T-cell (primary cell): ENCODE results near the gene MAPK8IP3. TPM values are rescaled to one million over a fixed set of nuclear protein-coding genes. Genes with fewer than 3 reads are reported as not detected.

Source experiments
- ATAC-seq, 4 experiments: fragments of 200-7000 bp in 3 of 4; fragments of 150-1000 bp in 1 of 4; cut with Tn5 transposase; replicated peaks in 1 of 4; 1 replicate in 3 of 4; 2 replicates in 1 of 4; pipeline ENCODE4 v1.10.0; 2021; ENCODE audit warnings: moderate library complexity in 3 of 4, mild to moderate bottlenecking in 2 of 4, moderate number of reproducible peaks in 1 of 4
- CTCF ChIA-PET, 2 donors: fragments of 300-600 bp; sonication (Branson Sonifier 250); formaldehyde crosslinking; loops; one replicate each; lab custom pipeline; 2022; ENCODE audit warnings: antibody characterized with exemption in 2 of 2; lab: Charles Lee
- POLR2A ChIA-PET, 2 donors: fragments of 300-600 bp; sonication (Branson Sonifier 250); formaldehyde crosslinking; loops; one replicate each; lab custom pipeline; 2022; ENCODE audit warnings: antibody characterized with exemption in 2 of 2; lab: Charles Lee
- DNase-seq, 35 experiments: peaks; one replicate each; pipeline versions ENCODE4 v3.0.0 to v3.0.0-alpha.2; 2013 to 2023
- H3K27ac ChIP-seq: one replicate; pipeline ENCODE4 v1.5.1; 2013; ENCODE audit warnings: low read length
- H3K27me3 ChIP-seq, 2 experiments: replicated peaks in 1 of 2; 1 replicate in 1 of 2; 2 replicates in 1 of 2; pipeline versions ENCODE4 v1.6.1 to v1.7.0; 2013; ENCODE audit warnings: low read length in 1 of 2, mixed read lengths in 1 of 2; ENCODE audit not compliant: control insufficient read depth in 2 of 2, insufficient read depth in 2 of 2; ENCODE audit errors: extremely low read depth in 1 of 2
- H3K36me3 ChIP-seq, 2 donors: 1 replicate in 1 of 2; 2 replicates in 1 of 2; pipeline versions ENCODE4 v1.6.1 to v1.7.0; 2013; ENCODE audit warnings: low read length in 1 of 2; ENCODE audit not compliant: control insufficient read depth in 2 of 2, insufficient read depth in 1 of 2; ENCODE audit errors: extremely low read depth in 1 of 2
- H3K4me1 ChIP-seq, 2 experiments: 1 replicate in 1 of 2; 2 replicates in 1 of 2; pipeline versions ENCODE4 v1.6.1 to v1.7.0; 2013; ENCODE audit warnings: low read length in 2 of 2, mixed read lengths in 1 of 2; ENCODE audit not compliant: insufficient read depth in 2 of 2, control insufficient read depth in 1 of 2; ENCODE audit errors: extremely low read depth in 1 of 2
- H3K4me3 ChIP-seq, 2 donors: 1 replicate in 1 of 2; 2 replicates in 1 of 2; pipeline versions ENCODE4 v1.5.1 to v1.7.0; 2013; ENCODE audit warnings: mild to moderate bottlenecking in 2 of 2, low read length in 1 of 2, moderate library complexity in 1 of 2; ENCODE audit not compliant: control insufficient read depth in 1 of 2; ENCODE audit errors: extremely low read depth in 1 of 2
- H3K9me3 ChIP-seq: 2 replicates; pipeline ENCODE4 v1.7.0; 2013
- H3K27ac Mint-ChIP-seq, 2 donors: one replicate each; pipeline ENCODE4 v1.8.0; 2020 to 2021; ENCODE audit warnings: mild to moderate bottlenecking in 2 of 2, mixed read lengths in 2 of 2
- H3K27me3 Mint-ChIP-seq, 2 donors: one replicate each; pipeline ENCODE4 v1.8.0; 2021 to 2022; ENCODE audit warnings: mixed read lengths in 2 of 2
- H3K36me3 Mint-ChIP-seq: one replicate; pipeline ENCODE4 v1.8.0; 2021; ENCODE audit warnings: mixed read lengths
- H3K4me1 Mint-ChIP-seq, 3 donors: one replicate each; pipeline ENCODE4 v1.8.0; 2020 to 2022; ENCODE audit warnings: mixed read lengths in 3 of 3, mild to moderate bottlenecking in 1 of 3
- H3K4me3 Mint-ChIP-seq, 3 donors: one replicate each; pipeline ENCODE4 v1.8.0; 2020 to 2022; ENCODE audit warnings: mild to moderate bottlenecking in 3 of 3, mixed read lengths in 3 of 3, moderate library complexity in 3 of 3
- H3K9me3 Mint-ChIP-seq, 3 donors: one replicate each; pipeline ENCODE4 v1.8.0; 2020 to 2022; ENCODE audit warnings: mixed read lengths in 3 of 3
- WGBS: methylation state at CpG from one replicate; pipeline ENCODE4 v1.1.5; 2013; ENCODE audit warnings: missing lambda C conversion rate; ENCODE audit not compliant: insufficient coverage; 5-methylcytosine and 5-hydroxymethylcytosine counted together
- total RNA-seq, 35 experiments: library from RNA in 6 of 35; stranded (reverse) in 6 of 35; fragments of 120-200 nt in 1 of 35; gene quantifications; one replicate each; pipeline versions ENCODE4 v1.2.1 to v1.2.4 and lab custom pipeline; 2013 to 2026

MAPK8IP3 gene
- total RNA-seq, 5 donors from 2014 or later (not counting 1 experiment from before 2014, with no cell fraction given): 216 to 309 (median 290) TPM

DNA sequence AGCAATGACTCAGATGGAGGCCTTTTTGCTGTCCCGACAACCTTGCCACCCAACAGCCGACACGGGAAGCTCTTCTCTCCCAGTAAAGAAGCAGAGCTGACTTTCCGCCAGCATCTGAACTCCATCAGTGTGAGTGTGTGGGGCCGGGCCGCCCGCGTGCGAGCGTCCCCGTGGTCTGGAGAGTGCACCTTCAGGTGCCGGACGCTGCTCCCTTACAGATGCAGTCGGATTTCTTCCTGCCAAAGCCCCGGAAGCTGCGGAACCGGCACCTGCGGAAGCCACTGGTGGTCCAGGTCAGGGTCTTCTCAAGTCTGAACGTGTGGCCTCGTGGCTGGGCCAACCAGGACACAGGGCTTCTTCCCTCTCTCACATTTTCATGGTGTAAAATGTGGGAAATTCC lies 43.5 kb upstream of the MAPK8IP3 start:
- no peak for ATAC-seq
- ChIA-PET CTCF (no interaction called here), POLR2A (no interaction called here)
- no peaks in the 10 kb centered on the region for H3K4me1 ChIP-seq
- no peaks in the 10 kb centered on the region for H3K9me3 ChIP-seq
- Mint-ChIP-seq H3K4me3 (no peak overlapping the region), H3K27ac (no peak overlapping the region), H3K27me3 (no peaks in the 10 kb centered on the region), H3K36me3 (peaks cover 29% of the 10 kb centered on the region), H3K4me1 (no peaks in the 10 kb centered on the region), H3K9me3 (no peaks in the 10 kb centered on the region)
- H3K36me3 ChIP-seq: peaks cover 25 to 67% of the 10 kb centered on the region in 2 donors
- 95% methylated on average over 11 of the region's 20 CpGs for WGBS
- H3K27me3 ChIP-seq: no peaks in the 10 kb centered on the region
- no peak for DNase-seq
- H3K4me3 ChIP-seq: no peak overlapping the region
- H3K27ac ChIP-seq: no peak overlapping the region

DNA sequence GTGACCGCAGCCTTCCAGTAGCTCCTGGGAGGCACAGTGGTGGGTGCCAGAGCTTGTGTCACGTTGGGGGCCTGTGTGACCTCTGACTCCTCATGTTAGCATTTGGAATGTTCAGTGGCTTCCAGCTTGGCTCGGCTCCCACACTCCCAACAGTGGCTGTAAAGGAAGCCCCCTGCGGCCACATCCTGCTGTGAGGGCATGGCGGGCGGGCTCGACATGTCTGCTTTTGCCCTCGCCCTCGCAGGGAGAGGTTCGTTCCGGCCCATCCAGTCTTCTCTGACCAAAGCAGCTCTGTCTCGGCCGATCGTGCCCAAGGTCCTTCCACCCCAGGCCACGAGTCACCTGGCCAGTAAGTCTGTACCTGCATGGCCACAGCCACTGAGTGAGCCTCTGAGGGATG lies 40.2 kb upstream of the MAPK8IP3 start:
- Histone ChIP-seq H3K36me3 (peaks cover 38 to 83% of the 10 kb centered on the region in 2 donors), H3K4me3 (no peak overlapping the region), H3K27ac (no peak overlapping the region), H3K27me3 (no peaks in the 10 kb centered on the region), H3K9me3 (no peaks in the 10 kb centered on the region), H3K4me1 (no peaks in the 10 kb centered on the region)
- POLR2A ChIA-PET: no interaction called here
- WGBS: 100% methylated on average over 8 of the region's 15 CpGs
- Mint-ChIP-seq H3K36me3 (peaks cover 52% of the 10 kb centered on the region), H3K4me3 (no peak overlapping the region), H3K27me3 (no peaks in the 10 kb centered on the region), H3K27ac (no peak overlapping the region), H3K9me3 (no peaks in the 10 kb centered on the region), H3K4me1 (no peaks in the 10 kb centered on the region)
- CTCF ChIA-PET: no interaction called here
- DNase-seq (no peak), ATAC-seq (no peak)

DNA sequence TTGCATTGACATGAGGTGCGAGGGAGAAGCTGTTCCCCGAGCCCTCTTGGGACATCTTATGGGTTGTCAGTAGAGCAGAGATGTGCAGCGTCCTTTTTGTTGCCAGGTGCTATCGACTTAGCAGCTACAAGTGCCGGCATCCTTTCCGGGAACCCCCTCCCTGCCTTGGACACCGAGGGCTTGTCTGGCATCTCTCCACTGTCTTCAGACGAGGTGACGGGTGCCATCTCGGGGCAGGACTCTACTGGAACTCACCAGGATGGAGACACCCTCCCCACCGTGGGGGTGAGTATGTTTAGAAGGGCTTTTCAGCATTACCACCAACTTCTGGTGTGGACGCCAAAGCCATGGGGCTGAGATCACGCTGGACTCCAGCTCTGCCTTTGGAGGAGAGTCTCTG lies 39.7 kb upstream of the MAPK8IP3 start:
- H3K4me1 Mint-ChIP-seq: no peaks in the 10 kb centered on the region

DNA sequence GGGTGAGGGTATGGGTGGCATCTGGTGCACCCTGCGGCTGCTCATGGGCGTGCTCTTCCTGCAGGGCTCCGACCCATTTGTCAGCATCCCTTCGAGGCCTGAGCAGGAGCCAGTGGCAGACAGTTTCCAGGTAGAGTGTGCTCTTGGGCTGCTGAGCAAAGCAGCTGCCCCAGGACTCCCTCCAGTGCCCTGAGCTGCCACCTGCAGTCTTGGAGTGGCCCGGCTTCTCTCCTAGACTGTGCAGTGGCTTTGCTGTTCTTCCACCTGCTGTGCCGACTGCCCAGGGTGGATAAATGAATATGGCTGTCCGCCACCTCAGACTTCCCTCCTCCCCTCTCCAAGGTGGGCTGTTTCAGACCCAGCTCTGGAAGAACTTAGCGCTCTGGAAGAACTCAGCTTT lies 38.7 kb upstream of the MAPK8IP3 start:
- Mint-ChIP-seq H3K9me3 (no peaks in the 10 kb centered on the region), H3K4me1 (no peaks in the 10 kb centered on the region), H3K4me3 (no peak overlapping the region), H3K36me3 (peaks cover 62% of the 10 kb centered on the region), H3K27me3 (no peaks in the 10 kb centered on the region), H3K27ac (no peak overlapping the region)
- CTCF ChIA-PET: no interaction called here
- Histone ChIP-seq H3K36me3 (peaks cover 48 to 90% of the 10 kb centered on the region in 2 donors), H3K27ac (no peak overlapping the region), H3K27me3 (no peaks in the 10 kb centered on the region), H3K4me3 (no peak overlapping the region), H3K9me3 (no peaks in the 10 kb centered on the region), H3K4me1 (no peaks in the 10 kb centered on the region)
- POLR2A ChIA-PET: interaction anchor here in 1 of 2 donors (0.6 kb wide), 1 partner anchor 44 kb away, joined by 8 read pairs; no protein-coding TSS in a partner anchor
- DNase-seq (no peak), ATAC-seq (peak in 1 of 4 experiments; percentile 44)
- WGBS: 93% methylated on average over 4 of the region's 8 CpGs

More for the DNA sequence above, 39.7 kb upstream of the MAPK8IP3 start:
- H3K36me3 ChIP-seq: peaks cover 42 to 88% of the 10 kb centered on the region in 2 donors
- DNase-seq (no peak), ATAC-seq (no peak)
- 100% methylated on average over 1 of the region's 13 CpGs for WGBS
- Mint-ChIP-seq H3K4me3 (no peak overlapping the region), H3K27ac (no peak overlapping the region), H3K9me3 (no peaks in the 10 kb centered on the region), H3K27me3 (no peaks in the 10 kb centered on the region), H3K36me3 (peaks cover 57% of the 10 kb centered on the region)
- ChIA-PET CTCF (no interaction called here), POLR2A (no interaction called here)
- H3K9me3 ChIP-seq: no peaks in the 10 kb centered on the region
- H3K4me1 ChIP-seq: no peaks in the 10 kb centered on the region
- no peaks in the 10 kb centered on the region for H3K27me3 ChIP-seq
- H3K4me3 ChIP-seq: no peak overlapping the region
- H3K27ac ChIP-seq: no peak overlapping the region

DNA sequence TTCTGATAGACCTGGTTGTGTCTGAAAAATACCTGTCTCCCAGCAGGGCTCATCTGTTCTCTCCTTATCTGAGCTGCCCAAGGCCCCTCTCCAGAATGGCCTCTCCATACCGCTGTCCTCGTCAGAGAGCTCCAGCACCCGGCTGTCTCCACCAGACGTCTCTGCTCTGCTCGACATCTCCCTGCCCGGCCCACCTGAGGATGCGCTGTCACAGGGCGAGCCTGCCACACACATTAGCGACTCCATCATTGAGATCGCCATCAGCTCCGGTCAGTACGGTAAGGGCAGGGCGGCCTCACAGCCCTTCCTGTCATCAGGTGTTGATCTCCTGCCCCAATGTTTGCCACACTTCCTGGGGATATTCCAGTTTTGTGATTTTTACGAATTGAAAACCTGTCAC lies 38.1 kb upstream of the MAPK8IP3 start:
- WGBS: 94% methylated on average over 13 of the region's 14 CpGs

DNA sequence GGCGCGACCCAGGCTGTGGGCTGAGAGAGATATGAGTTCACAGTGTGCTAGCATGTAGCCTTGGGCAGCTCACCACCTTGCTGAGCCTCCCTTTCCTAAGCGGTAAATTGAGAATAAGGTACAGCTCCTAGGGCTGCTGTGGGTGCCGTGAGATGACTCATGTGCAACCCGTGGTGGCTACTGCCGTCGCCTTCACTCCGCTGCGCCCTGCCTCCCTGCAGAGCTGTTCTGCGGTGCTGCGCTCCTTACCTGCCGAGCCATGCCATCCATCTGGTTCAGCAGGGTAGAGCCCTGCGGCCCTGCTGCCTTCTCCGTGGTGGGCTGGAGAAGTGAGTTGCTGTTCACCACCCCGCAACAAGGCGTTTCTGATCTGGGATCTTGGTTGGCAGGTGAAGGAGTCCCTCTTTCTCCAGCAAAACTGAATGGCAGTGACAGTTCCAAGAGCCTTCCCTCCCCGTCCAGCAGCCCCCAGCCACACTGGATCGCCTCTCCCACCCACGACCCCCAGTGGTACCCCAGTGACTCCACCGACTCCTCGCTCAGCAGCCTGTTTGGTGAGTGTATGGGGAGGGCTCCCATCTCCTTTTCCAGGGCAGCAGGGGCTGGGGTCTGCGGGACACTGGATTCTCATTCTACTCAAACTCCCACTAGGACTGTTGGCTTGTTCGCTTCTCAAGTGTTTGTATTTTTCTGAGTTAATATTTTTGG lies 37.2 kb upstream of the MAPK8IP3 start:
- no peaks in the 10 kb centered on the region for H3K27me3 Mint-ChIP-seq
- peaks cover 65% of the 10 kb centered on the region for H3K36me3 Mint-ChIP-seq
- H3K9me3 ChIP-seq: no peaks in the 10 kb centered on the region
- no peaks in the 10 kb centered on the region for H3K27me3 ChIP-seq
- POLR2A ChIA-PET: no interaction called here
- DNase-seq: no peak
- no peaks in the 10 kb centered on the region for H3K4me1 Mint-ChIP-seq
- H3K36me3 ChIP-seq: peaks cover 63 to 87% of the 10 kb centered on the region in 2 donors
- no peaks in the 10 kb centered on the region for H3K4me1 ChIP-seq
- H3K9me3 Mint-ChIP-seq: no peaks in the 10 kb centered on the region
- CTCF ChIA-PET: no interaction called here
- ATAC-seq: no peak
- H3K27ac Mint-ChIP-seq: no peak overlapping the region
- H3K27ac ChIP-seq: no peak overlapping the region
- no peak overlapping the region for H3K4me3 Mint-ChIP-seq
- no peak overlapping the region for H3K4me3 ChIP-seq
- 97% methylated on average over 9 of the region's 23 CpGs for WGBS

More for the DNA sequence above, 38.1 kb upstream of the MAPK8IP3 start:
- Mint-ChIP-seq H3K36me3 (peaks cover 63% of the 10 kb centered on the region), H3K9me3 (no peaks in the 10 kb centered on the region), H3K4me1 (no peaks in the 10 kb centered on the region), H3K4me3 (no peak overlapping the region), H3K27ac (no peak overlapping the region), H3K27me3 (no peaks in the 10 kb centered on the region)
- ChIA-PET CTCF (no interaction called here), POLR2A (no interaction called here)
- Histone ChIP-seq H3K9me3 (no peaks in the 10 kb centered on the region), H3K27me3 (no peaks in the 10 kb centered on the region), H3K4me1 (no peaks in the 10 kb centered on the region), H3K27ac (no peak overlapping the region), H3K36me3 (peaks cover 55 to 90% of the 10 kb centered on the region in 2 donors), H3K4me3 (no peak overlapping the region)
- DNase-seq (no peak), ATAC-seq (no peak)
